Glomerular visceral epithelial cell (primary cell): Measurements from ENCODE around the gene GPSM3.
"Not testable (repeated sequence)": the region's sequence is repeated elsewhere in the genome, so short reads cannot be mapped to it uniquely, and the experiment has no call there.

Source experiments
- DNase-seq: peaks from one replicate; pipeline ENCODE4 v3.0.0-alpha.2; 2016; ENCODE audit errors: extremely low spot score

GPSM3 gene

DNA sequence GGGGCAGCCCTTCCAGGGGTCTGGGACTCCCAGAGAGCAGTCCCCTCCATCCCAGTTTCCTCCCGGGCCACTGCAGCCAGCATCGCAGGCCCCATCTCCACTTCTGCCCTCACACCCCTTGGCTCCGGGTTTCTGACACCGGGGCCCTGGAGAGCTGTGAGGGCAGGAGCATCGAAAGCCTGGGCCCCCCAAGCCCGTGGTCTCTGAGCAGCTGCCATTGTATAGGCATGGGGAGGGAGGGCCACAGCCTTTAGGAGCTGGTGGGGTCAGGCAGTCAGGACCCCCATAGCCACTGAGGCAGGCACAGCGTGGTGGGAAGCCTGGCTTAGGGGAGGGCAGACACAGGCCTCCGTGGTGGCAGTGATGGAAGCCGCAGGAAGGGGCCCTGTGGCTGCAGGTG lies 9.7 kb upstream of the GPSM3 start:
- DNase-seq: no peak

DNA sequence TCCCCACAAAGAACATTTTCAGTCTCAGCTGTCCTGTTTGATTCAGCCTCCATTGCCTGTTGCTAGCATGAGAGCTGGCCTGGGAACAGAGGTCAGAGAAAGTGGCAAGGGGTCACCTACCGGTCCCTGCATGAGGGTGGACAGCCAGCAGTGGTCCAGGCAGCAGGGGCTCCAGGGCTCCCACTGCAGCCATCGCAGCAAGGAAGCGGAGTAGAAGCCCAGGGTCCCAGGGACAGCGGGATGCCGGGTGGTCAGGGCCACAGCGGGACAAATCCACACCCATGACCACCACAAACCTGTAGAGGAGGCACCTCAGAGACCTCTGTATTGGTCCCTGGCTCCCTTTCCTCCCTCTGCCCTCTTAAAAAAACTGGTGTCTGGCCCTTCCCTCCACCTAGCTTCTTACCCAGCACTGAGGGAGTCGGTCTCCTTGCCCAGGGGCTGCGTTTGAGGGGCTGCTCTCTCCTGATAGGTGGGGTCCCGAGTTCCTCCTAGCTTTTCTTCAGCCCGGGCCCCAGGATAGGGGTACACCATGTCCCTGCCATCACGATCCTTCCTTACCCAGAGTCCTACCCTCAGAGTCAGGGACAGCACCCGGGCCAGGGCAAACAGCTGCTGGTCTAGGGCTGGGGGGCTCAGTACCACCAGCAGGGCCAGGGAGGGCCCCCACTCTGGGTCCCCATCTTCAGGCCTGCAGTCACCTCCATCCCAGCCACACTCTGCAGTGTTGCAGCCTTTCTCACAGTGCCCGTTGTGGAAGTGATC lies 8.4 kb upstream of the GPSM3 start:
- DNase-seq: no peak

DNA sequence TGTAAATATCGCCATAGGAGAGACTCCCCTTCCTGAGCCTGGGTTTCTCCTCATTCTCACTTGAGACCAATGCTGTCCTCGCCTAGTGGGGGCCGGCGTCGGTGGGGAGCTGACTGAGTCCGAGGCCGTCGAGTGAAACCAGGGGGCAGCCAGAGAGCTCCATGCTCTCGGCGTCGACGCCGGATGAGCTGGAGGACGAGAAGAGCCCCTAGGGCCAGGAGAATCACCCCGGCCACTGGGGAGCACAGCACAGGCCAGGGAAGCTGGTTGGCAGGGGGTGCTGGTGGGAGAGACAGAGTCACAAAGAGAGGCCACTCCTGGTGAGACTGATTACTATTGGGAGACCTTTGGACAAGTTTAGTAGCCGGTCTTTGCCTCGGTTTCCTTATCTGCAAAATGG lies 6.4 kb upstream of the GPSM3 start:
- DNase-seq: no peak

DNA sequence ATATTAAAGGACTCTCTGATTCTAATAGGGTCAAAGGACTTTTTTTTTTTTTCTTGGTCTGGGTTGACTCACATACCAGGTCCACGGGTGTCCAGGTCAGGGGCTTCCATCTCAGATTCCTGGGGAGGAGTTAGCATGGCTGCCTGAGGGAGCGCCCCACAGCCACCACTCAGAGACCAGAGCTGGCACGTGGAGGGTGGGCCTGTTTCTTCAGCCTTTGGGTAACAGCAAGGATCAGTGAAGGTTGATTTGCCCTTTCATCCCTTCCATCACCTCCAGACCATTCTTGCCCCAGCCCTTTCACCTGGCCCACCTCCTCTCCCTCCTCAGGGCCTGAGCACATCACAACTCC lies 5.9 kb upstream of the GPSM3 start:
- no peak for DNase-seq

DNA sequence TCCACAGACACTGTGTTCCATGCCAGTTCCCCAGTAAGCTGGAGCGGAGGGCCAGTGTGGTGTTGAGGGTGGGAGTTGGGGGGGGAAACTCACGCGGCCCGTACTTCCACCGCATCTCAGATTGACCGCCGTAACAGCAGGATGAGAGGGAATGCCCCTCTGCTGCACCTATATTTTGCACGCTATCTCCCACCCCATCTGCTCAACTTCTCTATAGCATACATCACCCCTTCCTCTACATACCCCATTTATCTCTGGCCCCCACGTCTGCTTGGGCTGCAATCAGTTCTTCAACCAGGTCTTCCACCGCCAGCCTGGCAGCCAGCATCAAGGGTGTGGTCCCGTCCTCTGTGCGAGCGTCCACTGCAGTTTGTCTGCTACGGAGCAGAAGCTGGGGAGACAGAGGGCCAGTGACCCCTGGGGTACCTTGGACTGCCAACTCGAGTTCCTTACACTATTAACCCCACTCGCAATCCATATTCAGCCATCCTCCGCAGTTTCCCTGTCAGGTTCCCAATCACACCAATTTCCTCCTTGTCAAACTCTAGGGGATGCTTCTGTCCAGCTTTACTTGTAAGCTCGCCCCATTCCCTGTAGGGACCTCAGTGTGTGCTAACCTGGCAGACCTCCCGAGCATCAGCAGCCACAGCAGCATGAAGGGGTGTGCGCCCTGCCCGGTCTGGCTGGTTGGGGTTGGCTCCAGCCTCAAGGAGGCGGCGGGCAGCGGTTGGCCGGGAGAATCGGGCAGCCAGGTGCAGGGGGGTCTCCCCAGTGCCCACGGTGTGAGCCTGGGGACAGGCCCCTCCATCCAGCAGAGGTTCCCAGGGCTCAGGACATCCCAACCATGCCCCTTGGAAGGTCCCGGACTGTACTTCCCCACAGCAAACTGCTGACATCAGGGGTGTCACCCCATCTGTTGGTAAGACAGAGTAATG lies 4.5 kb upstream of the GPSM3 start:
- no peak for DNase-seq

DNA sequence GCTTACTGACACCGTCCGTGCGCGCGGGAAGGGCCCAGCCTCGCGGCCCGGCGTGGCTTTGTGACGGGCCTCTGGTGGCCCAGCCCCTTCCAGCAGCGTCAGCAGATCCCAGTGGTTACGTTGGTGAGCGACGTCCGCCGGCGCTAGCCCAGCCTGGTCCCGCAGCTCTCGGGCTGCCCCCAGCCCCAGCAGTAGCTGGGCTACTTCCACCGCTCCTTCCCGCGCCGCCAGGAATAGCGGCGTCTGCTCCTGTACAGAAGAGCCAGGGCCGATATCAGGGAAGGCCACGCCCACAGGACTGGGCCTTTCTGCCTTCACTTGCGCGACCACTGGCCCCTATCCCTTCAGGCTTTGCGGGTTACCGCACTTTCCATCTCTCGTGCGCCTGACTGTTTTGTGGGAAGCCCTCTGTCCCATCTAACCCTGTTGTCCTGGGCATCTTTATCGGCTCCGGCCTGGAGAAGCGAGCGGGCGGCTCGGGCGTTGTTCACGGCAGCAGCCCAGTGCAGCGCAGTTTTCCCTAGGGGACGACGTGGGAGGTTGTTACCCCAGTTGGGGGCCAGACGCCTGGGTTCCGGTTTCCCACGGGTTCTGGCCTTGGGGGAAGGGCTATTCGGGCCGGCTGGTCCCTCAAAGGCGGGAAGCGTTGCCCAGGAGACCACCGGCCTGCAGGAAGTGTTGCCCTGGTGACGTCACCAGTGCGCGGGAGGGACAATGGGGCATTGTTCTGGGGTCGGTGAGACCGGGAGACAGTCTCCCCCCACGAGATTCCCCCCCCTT lies 3.6 kb upstream of the GPSM3 start:
- DNase-seq: peak; percentile 80

DNA sequence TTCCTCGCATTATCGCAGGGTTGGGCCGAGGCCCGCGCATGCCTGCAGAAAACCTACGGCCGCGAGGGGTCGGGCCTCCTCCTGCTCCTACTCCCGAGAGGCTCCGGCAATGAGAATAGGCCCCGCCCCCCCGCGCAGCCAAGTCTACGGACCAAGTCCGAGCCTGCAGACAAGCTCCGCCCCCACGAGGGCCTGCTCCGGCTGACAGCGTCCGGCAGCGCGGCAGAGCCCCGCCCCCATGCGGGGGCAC lies 3.1 kb upstream of the GPSM3 start:
- peak; percentile 100 for DNase-seq

DNA sequence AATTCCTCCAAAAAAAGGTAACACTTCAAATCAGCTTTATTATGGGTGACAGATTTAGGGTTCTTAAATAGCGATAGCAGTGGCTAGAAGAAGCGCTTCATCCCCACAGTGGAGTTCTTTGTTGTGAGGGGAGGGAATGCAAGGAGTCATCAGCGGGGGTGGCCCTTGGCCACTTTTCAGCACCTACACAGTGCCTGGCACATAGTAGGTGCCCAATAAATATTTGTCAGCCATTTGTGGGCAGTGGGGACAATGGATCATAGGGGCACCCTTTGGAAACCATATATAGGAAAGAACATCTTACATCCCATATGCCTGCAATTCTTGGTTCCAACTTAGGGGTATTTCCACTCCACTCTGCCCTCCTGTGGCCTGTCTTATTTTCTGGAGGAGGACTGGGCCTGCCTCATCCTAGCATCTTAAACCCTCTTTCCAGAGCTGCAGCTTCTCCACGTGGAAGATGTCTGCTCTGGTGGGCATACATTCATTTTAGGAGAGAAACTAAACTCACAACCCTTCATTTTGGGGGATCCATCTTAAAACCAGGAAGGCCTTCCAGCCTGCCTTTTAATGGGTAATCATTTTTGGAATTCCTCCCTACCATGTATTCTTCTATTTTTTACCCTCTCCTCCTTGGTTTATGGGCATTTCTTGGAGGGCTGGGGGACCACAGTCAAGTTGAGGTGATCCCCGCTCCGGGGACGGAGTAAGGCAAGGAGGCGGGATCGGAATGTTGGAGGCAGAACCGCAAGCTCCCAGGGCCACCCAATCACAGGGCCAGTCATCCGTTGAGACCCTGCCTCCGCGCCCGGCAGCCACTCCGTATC lies 2.6 kb upstream of the GPSM3 start:
- DNase-seq: peak; percentile 47

DNA sequence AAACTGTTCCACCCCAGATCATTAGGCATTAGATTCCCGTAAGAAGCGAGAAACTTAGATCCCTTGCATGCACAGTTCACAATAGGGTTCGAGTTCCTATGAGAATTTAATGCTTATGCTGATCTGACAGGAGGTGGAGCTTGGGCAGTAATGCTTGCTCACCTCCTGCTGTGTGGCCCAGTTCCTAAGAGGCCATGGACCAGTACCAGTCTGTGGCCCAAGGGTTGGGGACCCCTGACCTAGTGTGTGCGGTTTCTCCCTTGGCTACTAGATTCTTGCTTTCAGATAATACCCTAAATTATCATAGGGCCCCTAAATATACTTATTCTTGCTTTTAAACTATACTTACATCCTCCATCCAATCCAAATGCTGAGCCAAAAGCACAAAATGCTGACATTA lies 1.9 kb upstream of the GPSM3 start:
- no peak for DNase-seq

DNA sequence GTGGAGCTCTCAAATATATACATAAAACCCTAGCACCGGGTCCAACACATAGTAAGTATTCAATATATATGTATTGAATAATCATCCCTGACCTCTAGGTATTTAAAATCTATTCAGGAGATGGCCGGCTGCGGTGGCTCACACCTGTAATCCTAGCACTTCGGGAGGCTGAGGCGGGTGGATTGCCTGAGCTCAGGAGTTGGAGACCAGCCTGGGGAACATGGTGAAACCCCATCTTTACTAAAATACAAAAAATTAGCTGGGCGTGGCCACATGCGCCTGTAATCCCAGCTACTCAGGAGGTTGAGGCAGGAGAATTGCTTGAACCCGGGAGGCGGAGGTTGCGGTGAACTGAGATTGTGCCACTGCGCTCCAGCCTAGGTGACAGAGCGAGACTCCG lies 653 bp upstream of the GPSM3 start:
- not testable (repeated sequence) for DNase-seq

DNA sequence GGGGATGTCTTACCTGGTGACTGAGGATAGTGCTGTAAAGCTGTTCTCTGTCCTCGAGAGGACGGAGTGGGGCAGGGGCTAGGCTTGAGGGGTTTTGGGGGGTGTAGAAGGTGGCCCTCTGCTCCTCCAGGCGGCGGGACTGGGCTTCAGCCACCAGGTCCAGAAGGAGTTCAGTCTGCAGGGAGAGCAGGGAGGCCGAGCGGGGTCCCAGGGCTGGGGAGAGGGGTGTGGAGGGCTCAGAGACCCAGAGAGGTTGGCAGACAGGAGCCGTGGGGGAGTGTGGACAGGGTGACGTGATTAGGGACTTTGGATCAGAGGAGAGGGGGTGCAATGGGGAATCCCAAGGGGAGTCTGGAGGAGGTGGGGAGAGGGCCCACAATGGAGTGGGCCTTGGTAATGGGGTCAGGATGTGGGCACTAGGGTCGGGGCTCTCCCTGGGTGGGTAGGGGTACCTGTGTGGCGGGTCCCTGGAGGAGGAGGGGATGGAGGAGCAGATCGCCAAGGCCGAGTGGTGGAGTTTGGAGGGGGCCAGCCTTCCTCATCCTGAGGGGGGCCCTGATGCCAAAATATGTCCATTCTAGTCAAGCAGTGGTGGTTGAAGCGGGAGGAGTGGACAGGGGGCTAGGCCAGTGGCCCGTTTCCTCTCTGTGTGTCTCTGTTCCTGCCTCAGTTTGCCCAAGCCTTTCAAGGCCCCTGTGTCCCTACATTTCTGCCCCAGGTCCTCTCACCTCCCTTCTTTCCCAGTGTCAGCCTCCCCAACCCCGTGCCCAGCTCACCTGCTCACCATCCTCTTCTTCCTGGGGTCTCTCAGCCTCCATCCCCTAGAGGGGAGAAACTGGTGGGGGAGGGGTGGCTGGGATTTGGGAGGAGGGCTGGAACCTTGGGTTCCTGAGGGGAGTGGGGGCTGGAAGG lies 491 bp downstream of the GPSM3 start:
- DNase-seq: no peak

DNA sequence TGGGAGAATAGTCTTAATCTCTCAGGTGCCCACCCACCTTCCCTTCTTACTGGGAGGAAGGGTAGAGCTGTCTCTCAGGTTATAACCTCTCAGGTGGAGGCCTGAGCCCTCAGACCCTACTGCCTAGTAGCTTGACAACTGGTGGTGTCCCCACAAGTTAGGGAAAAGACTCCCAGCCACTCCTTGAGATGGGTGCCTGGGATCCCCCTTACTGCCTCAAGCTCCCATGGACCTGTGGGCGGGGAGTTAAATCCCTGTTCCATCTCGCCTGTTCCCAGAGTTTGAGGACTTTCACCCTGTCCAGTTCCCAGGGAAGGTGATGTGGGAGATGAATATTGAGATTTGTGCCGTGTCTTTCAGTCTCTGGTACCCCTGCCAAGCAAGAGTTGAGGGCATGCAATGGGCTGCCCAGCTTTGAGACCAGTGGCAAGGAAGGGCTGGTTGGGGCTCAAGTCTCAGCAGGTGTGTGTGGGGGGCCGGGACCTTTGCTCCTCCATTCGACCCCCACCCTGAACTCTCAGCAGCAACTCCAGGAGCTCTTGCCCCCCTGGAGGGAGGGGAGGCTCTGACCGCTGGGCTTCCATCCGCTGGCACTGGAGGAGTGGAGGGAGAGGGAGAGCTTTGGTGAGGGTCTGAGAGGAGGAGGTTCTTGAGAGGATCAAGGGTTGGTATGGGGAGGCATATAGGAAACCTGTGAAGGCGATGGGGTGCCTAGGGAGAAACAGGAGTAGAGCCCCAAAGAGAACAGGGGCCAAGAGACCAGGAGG lies 1.3 kb downstream of the GPSM3 start:
- DNase-seq: no peak

DNA sequence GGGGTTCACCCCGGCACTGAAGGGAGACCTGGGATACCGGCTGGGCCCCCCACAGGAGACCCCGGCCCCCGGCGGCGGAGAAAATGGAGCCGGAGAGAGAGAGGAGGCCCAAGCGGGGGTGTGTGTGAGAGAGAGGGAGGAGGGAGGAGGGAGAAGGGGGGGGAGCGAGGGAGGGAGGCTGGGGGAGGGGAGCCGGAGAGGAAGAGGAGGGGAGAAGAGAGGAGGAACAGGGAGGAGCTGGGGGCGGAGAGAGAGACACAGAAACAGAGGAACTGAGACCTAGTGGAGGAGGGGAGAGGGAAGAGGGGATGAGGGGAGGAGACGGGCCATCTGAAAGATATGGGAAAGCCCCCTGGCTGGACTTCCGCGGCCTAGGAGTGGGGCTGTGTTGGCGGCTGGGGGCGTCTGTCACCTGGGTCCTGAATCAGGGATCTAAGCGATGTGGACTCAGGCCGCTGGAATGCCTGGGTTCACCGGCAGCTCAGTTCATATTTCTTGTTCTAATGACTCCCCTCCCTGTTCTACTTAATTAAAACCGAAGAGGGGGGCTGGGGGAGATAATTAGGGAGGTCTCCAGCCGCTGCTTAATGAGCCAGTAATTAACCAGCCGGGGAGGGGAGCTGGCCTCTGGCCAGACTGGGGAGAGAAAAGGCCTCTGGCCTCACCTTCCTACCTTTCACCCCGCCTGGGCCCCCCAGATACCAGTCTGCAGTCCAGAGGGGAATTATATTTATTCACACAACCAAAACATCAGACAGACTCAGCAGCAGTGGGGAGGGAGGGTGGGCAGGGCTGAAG lies 2.2 kb downstream of the GPSM3 start, which contains the start of gene PBX2:
PBX2 (minus strand) TSS at position 149 of the 798 bp plus-strand sequence. CDS start 287 bp downstream, outside the sequence.
- peak; percentile 95 for DNase-seq

DNA sequence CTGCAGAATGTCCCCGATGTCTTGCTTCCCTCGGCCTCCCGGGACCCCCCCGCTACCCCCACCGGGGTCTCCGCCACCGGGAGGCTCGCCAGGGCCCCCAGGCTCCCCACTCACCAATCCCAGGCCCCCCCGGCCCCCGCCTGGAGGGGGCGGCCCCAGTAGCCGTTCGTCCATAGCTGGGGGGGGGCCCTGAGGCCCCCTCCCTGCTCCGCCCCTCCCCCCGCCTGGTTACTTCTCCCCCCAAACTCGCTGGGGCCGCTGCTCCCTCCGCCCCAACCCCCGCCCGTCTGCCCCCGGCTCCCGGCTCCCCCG lies 2.7 kb downstream of the GPSM3 start:
- DNase-seq: no peak

DNA sequence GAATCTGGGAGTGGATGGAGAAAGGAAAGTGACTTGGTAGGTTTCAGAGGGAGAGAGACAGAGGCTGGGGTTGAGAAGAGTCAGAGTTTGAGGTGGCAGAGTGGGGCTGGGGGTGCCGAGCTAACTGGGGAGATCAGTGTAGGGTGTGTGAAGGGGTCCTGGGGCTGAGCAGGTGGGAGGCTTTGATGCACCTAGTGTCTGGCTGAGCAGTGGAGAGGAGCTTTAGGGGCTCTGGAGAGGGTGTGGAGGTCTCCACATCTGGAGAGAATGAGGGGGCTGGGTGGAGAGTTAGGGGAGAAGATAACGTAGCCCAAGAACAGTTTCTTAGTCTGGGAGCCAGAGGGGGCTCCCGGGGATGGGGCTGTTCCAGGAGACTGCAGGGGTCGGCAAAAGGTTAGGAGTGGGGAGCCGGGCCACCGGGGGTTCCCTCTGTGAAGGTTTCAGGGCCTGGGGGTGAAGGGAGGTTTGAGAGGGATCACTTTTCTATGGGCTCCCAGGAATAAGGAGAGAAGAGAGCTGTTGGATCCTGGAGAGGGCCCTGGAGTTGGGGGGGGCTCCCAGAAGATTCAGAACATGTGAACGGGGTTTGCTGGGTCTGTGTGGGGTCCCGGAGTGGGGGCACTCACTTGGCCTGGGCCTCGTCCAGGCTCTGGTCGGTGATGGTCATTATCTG lies 3.2 kb downstream of the GPSM3 start:
- DNase-seq: no peak

DNA sequence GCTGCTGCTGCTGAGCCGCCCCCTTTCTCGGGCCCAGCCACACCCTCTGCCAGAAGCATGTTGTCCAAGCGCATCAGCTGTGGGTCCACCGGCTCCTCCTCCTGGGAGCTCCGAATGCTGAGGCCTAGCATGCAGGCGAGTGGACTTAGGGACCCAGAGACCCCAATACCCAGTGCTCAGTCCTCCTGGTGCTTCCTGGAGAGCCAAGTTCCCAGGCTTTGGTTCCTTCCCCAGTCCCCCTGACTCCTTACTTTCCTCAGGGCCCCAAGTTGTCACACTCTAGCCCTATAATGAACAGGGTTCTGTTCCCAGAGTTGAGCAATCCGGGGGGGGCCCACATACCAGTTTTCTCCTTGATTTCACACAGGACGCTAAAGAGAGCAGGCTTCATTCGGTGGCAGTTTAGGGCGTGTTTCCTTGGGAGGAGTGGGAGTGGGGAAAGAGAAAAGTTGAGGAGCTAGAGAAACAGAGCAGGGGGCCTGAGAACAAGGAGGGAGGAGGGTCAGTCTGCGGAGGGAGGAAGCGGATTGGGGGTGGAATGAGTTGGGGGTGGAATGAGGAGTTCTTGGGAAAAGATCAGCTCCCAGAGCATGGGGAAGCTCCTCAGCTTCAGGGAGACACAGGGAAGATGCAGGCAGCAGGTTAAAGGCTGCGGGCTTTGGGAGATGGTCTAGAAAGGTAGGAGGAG lies 3.9 kb downstream of the GPSM3 start:
- DNase-seq: no peak

DNA sequence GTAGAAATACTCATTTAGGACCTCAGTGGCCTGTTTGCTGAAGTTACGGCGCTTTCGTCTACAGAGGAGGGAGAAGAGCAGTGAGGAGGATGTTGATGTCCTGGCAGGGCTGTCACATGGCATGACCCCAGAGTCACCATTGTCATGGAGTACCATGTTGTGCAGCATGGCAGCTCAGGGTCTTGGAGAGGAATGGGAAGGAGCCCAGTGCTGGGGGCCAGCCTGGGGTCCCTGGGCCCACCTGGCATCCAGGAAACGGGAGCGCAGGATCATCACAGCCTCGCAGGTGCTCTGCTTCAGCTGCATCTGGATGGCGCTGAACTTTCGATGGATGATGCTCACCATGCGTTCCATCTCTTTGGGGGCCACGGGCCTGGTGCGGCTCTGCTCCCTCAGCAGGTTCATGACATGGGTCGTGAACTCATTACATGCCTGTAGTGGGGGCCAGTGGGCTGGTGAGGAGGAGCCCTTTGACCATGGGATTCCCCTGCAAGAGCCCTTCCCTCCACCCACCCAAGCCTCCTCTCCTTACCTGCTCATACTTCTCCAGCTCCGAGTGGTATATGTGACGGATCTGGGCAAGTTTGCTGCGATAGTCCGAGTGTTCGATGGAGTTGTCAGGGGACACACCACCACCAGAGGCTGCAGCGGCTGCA lies 4.6 kb downstream of the GPSM3 start:
- DNase-seq: not testable (repeated sequence)
